ENCODE measurements around the gene ZSCAN29.
A peak's percentile ranks its signal among the peaks of the same experiment; 100 is the strongest.

ZSCAN29 gene

GRCh38 chr15:43346305-43346704, 24.5 kb downstream of the ZSCAN29 start:
- no peak for DNase-seq

GRCh38 chr15:43330780-43331087, 40.1 kb downstream of the ZSCAN29 start:
- DNase-seq, result no peak

GRCh38 chr15:43329960-43330779, 40.7 kb downstream of the ZSCAN29 start, which contains the start of gene LCMT2:
Gene LCMT2, minus strand, starts transcription at chr15:43330573. Its CDS starts 84 bp downstream, at chr15:43330489.
- DNase-seq, result peak; percentile 86

GRCh38 chr15:43329217-43329959, 41.5 kb downstream of the ZSCAN29 start:
- DNase-seq, result no peak

- no peak for DNase-seq
Measured at GRCh38 chr15:43325039-43325684, 45.7 kb downstream of the ZSCAN29 start.

GRCh38 chr15:43318990-43319771, 51.7 kb downstream of the ZSCAN29 start:
- DNase-seq, result no peak

GRCh38 chr15:43317566-43318184, 53.2 kb downstream of the ZSCAN29 start:
- no peak for DNase-seq

- DNase-seq, result no peak
Measured at GRCh38 chr15:43316971-43317346, 53.9 kb downstream of the ZSCAN29 start.

GRCh38 chr15:43316016-43316970, 54.5 kb downstream of the ZSCAN29 start:
- DNase-seq, result no peak

GRCh38 chr15:43314171-43314570, 56.7 kb downstream of the ZSCAN29 start:
- no peak for DNase-seq

GRCh38 chr15:43312378-43312777, 58.5 kb downstream of the ZSCAN29 start:
- DNase-seq, result no peak

All from NCI-H1694 treated with DMSO at 0.1 percent for 48 hours (cell line).